K562 (cell line): ENCODE data around the gene ANKLE2. TPM values are rescaled to one million over a fixed set of nuclear protein-coding genes. Genes with fewer than 3 reads are reported as not detected.

Experiments used
- ATAC-seq: fragments of 200-7000 bp; cut with Tn5 transposase; 3 replicates; pipeline ENCODE4 v1.9.1; 2020; ENCODE audit warnings: moderate library complexity
- BruUV-seq: library from RNA; stranded (reverse); fragments of 400-500 nt; replicated peaks from 2 replicates; lab custom pipeline; 2021; lab: Mats Ljungman, UMichigan
- CTCF ChIA-PET: fragments of 300-600 bp; formaldehyde crosslinking; extraction: SDS; loops from one replicate; lab custom pipeline; 2021; ENCODE audit warnings: low intra/inter-chr PET ratio; lab: Yijun Ruan, JAX
- POLR2A ChIA-PET: fragments of 300-600, 350-650 bp; sonication (Branson Sonifier 250); formaldehyde crosslinking; extraction: SDS; loops from one replicate; lab custom pipeline; 2021; ENCODE audit warnings: antibody characterized with exemption, inconsistent platforms; lab: Yijun Ruan, JAX
- DNase-seq, 4 experiments: peaks; one replicate each; pipeline versions ENCODE4 v3.0.0 to v3.0.0-alpha.2; 2011 to 2018; ENCODE audit warnings: low spot score in 3 of 4, mixed read lengths in 3 of 4; ENCODE audit errors: extremely low read depth in 1 of 4
- FAIRE-seq: peaks from 2 replicates; lab custom pipeline; 2011; peaks lifted over from hg19 to GRCh38; lab: Jason Lieb, UNC
- H2AFZ ChIP-seq: 2 replicates; pipeline ENCODE4 v1.6.0; 2011; ENCODE audit warnings: low read depth, low read length, control low read depth, inconsistent platforms
- H3K27ac ChIP-seq: fragments of 200-600 bp; 3 replicates; pipeline ENCODE4 v1.8.0; 2011; ENCODE audit warnings: low read depth, mild to moderate bottlenecking, control low read depth, inconsistent platforms, low read length, moderate library complexity, mixed read lengths; ENCODE audit errors: extremely low read depth
- H3K27me3 ChIP-seq, 2 experiments: fragments of 300-600 bp in 1 of 2; 2 replicates in 1 of 2; 3 replicates in 1 of 2; pipeline versions ENCODE4 v1.6.0 to v1.8.0; 2011; ENCODE audit warnings: inconsistent platforms in 2 of 2, low read length in 2 of 2, mild to moderate bottlenecking in 1 of 2, mixed read lengths in 1 of 2, moderate library complexity in 1 of 2; ENCODE audit not compliant: control insufficient read depth in 2 of 2, insufficient read depth in 2 of 2
- H3K36me3 ChIP-seq: fragments of 300-600 bp; 3 replicates; pipeline ENCODE4 v1.8.0; 2011; ENCODE audit warnings: mild to moderate bottlenecking, low read length, inconsistent platforms; ENCODE audit not compliant: control insufficient read depth, insufficient read depth
- H3K4me1 ChIP-seq, 2 experiments: fragments of 200-600 bp in 1 of 2; replicated peaks in 1 of 2; 2 replicates in 1 of 2; 3 replicates in 1 of 2; pipeline versions ENCODE4 v1.5.1 to v1.8.0; 2011; ENCODE audit warnings: inconsistent platforms in 2 of 2, low read length in 2 of 2, mild to moderate bottlenecking in 1 of 2, mixed read lengths in 1 of 2, moderate library complexity in 1 of 2; ENCODE audit not compliant: control insufficient read depth in 2 of 2, insufficient read depth in 2 of 2
- H3K4me2 ChIP-seq: 2 replicates; pipeline ENCODE4 v1.6.1; 2011; ENCODE audit warnings: low read length, control low read depth, inconsistent platforms, mixed read lengths; ENCODE audit not compliant: insufficient read depth
- H3K4me3 ChIP-seq: fragments of 200-600 bp; sonication (generic), shearing (Covaris generic); 2 replicates; pipeline ENCODE4 v1.5.1; 2016; ENCODE audit warnings: control low read depth, inconsistent platforms
- H3K79me2 ChIP-seq: fragments of 200-600 bp; 3 replicates; pipeline ENCODE4 v1.8.0; 2011; ENCODE audit warnings: low read length, inconsistent platforms; ENCODE audit not compliant: control insufficient read depth, insufficient read depth
- H3K9ac ChIP-seq, 2 experiments: 2 replicates each; pipeline versions ENCODE4 v1.6.0 to v1.6.1; 2011; ENCODE audit warnings: low read depth in 2 of 2, low read length in 2 of 2, control low read depth in 1 of 2, inconsistent platforms in 1 of 2, mild to moderate bottlenecking in 1 of 2, mixed read lengths in 1 of 2; ENCODE audit not compliant: insufficient read depth in 1 of 2
- H3K9me1 ChIP-seq: one replicate; pipeline ENCODE4 v1.6.0; 2011; ENCODE audit warnings: inconsistent platforms, mild to moderate bottlenecking, low read length, moderate library complexity; ENCODE audit not compliant: control insufficient read depth, insufficient read depth
- H3K9me3 ChIP-seq: replicated peaks from 2 replicates; pipeline ENCODE4 v1.5.1; 2011; ENCODE audit warnings: low read depth, low read length, inconsistent platforms; ENCODE audit not compliant: control insufficient read depth, insufficient read depth
- H4K20me1 ChIP-seq: replicated peaks from 2 replicates; pipeline ENCODE4 v1.6.1; 2011; ENCODE audit warnings: low read length, inconsistent platforms, mixed read lengths; ENCODE audit not compliant: control insufficient read depth, insufficient read depth
- CEBPB ChIP-seq: fragments of 450-650 bp; IDR thresholded peaks from 2 replicates; pipeline ENCODE4 v1.6.1; 2016; ENCODE audit warnings: missing genetic modification characterization, missing compliant biosample characterization
- ETV1 ChIP-seq: fragments of 450-650 bp; conservative IDR thresholded peaks from 2 replicates; pipeline ENCODE4 v1.6.1; 2016; ENCODE audit warnings: missing genetic modification characterization, control low read depth, low read depth, missing compliant biosample characterization
- HBP1 ChIP-seq: fragments of 450-650 bp; formaldehyde crosslinking; IDR thresholded peaks from 2 replicates; pipeline ENCODE4 v1.4.0; 2022; ENCODE audit warnings: missing genetic modification characterization
- HDAC2 ChIP-seq: fragments of 450-650 bp; IDR thresholded peaks from 2 replicates; pipeline ENCODE4 v1.6.1; 2016; ENCODE audit warnings: mild to moderate bottlenecking
- HDAC6 ChIP-seq: IDR thresholded peaks from 2 replicates; pipeline ENCODE4 v1.6.1; 2012; ENCODE audit warnings: low read depth, mild to moderate bottlenecking, control low read depth, inconsistent platforms, low read length, moderate library complexity
- HMGN3 ChIP-seq: IDR thresholded peaks from 2 replicates; pipeline ENCODE4 v1.6.1; 2011; ENCODE audit warnings: borderline replicate concordance, low read depth, mild to moderate bottlenecking, mixed read lengths, low read length; ENCODE audit not compliant: insufficient read length; ENCODE audit errors: extremely low read depth
- HNRNPLL ChIP-seq: fragments of 200-400 bp; formaldehyde crosslinking; IDR thresholded peaks from 2 replicates; pipeline ENCODE4 v1.6.1; 2017; ENCODE audit warnings: low read length, low read depth, mild to moderate bottlenecking; ENCODE audit not compliant: poor library complexity, severe bottlenecking
- MTA3 ChIP-seq: fragments of 450-650 bp; formaldehyde crosslinking; IDR thresholded peaks from 2 replicates; pipeline ENCODE4 v1.6.1; 2017; ENCODE audit warnings: mild to moderate bottlenecking, borderline replicate concordance
- NBN ChIP-seq: fragments of 450-650 bp; IDR thresholded peaks from 2 replicates; pipeline ENCODE4 v1.6.1; 2016; ENCODE audit warnings: low read depth, mild to moderate bottlenecking
- OTX1 ChIP-seq: fragments of 450-650 bp; formaldehyde crosslinking; IDR thresholded peaks from 2 replicates; pipeline ENCODE4 v1.4.0; 2022; ENCODE audit warnings: mild to moderate bottlenecking
- POLR2A ChIP-seq: fragments of 450-650 bp; conservative IDR thresholded peaks from 2 replicates; pipeline ENCODE4 v1.6.1; 2016
- POLR2B ChIP-seq: fragments of 450-650 bp; IDR thresholded peaks from 2 replicates; pipeline ENCODE4 v1.6.1; 2018; ENCODE audit warnings: low read depth; ENCODE audit not compliant: partially characterized antibody
- PTTG1 ChIP-seq: fragments of 450-650 bp; IDR thresholded peaks from 2 replicates; pipeline ENCODE4 v1.6.1; 2016; ENCODE audit warnings: low read depth, mild to moderate bottlenecking, missing genetic modification characterization, missing compliant biosample characterization
- RBFOX2 ChIP-seq: fragments of 200-400 bp; formaldehyde crosslinking; IDR thresholded peaks from 2 replicates; pipeline ENCODE4 v1.6.1; 2017; ENCODE audit warnings: low read depth, mild to moderate bottlenecking, low read length, moderate library complexity
- RBM39 ChIP-seq: fragments of 200-400 bp; formaldehyde crosslinking; optimal IDR thresholded peaks from 2 replicates; pipeline ENCODE3; 2018; ENCODE audit warnings: low read depth, low read length
- SP1 ChIP-seq: sonication (generic); formaldehyde crosslinking; IDR thresholded peaks from 2 replicates; pipeline ENCODE4 v1.8.1; 2022; ENCODE audit warnings: mild to moderate bottlenecking, missing genetic modification reagents
- TRIM28 ChIP-seq: fragments of 450-650 bp; IDR thresholded peaks from 2 replicates; pipeline ENCODE4 v1.6.1; 2017
- ZNF511 ChIP-seq: sonication (generic); formaldehyde crosslinking; IDR thresholded peaks from 2 replicates; pipeline ENCODE4 v1.8.0; 2022; ENCODE audit warnings: mild to moderate bottlenecking, missing genetic modification reagents
- ZNF551 ChIP-seq: fragments of 250-450 bp; sonication (Bioruptor Pico); IDR thresholded peaks from 2 replicates; pipeline ENCODE4 v1.5.0; 2021; ENCODE audit warnings: mild to moderate bottlenecking, moderate library complexity
- ZNF655 ChIP-seq: fragments of 250-450 bp; sonication (Bioruptor Pico); IDR thresholded peaks from 2 replicates; pipeline ENCODE4 v1.5.0; 2021
- ZNF668 ChIP-seq: fragments of 250-450 bp; sonication (Bioruptor Pico); IDR thresholded peaks from 2 replicates; pipeline ENCODE4 v1.8.0; 2022; ENCODE audit warnings: mild to moderate bottlenecking, inconsistent platforms
- WGBS: fragments of 100-300 bp; shearing (Covaris generic); methylation state at CpG from one replicate; pipeline ENCODE4 v1.1.6; 2016; ENCODE audit warnings: low coverage, mixed read lengths; ENCODE audit not compliant: insufficient coverage; ENCODE audit errors: missing lambda C conversion rate; 5-methylcytosine and 5-hydroxymethylcytosine counted together
- in situ Hi-C: fragments of 300-500 bp; cut with MboI; formaldehyde crosslinking; loops from 4 replicates; pipeline ENCODE4 v1.15.0; 2018; ENCODE audit warnings: inconsistent platforms, mixed read lengths
- intact Hi-C: fragments of 100-400 bp; cut with micrococcal nuclease; formaldehyde crosslinking; loops from 2 replicates; pipeline ENCODE4 v1.14.2; 2022
- polyA plus RNA-seq, 8 experiments: library from polyadenylated mRNA; depleted of rRNA in 4 of 8; stranded (reverse) in 5 of 8; unstranded in 3 of 8; fragments of >200 nt; fragmentation: Nextera tagmentation in 2 of 8; fragmentation: Illumina TruSeq in 1 of 8; extraction: Ambion mirVana in 2 of 8; extraction: Trizol in 1 of 8; gene quantifications; 2 replicates each; pipeline versions ENCODE4 v1.2.1 to v1.2.3, GENCODE V29; 2011 to 2014; ENCODE audit warnings: inconsistent platforms in 1 of 8, missing spikeins in 1 of 8
- total RNA-seq, 7 experiments: library from RNA; depleted of rRNA in 6 of 7; stranded (reverse); fragments of >200 nt in 6 of 7; fragmentation: Illumina TruSeq in 2 of 7; extraction: Trizol in 2 of 7; gene quantifications; 2 replicates each; pipeline versions ENCODE4 v1.2.1 to v1.2.3, GENCODE V29; 2011 to 2021; ENCODE audit warnings: low replicate concordance in 1 of 7

The ANKLE2 gene
- total and polyA plus RNA-seq, 9 of the 15 experiments (the other 6 are each of a cell fraction or from before 2014, with no cell fraction given), result 3.2 to 57.7 (median 45.6) TPM

GRCh38 chr12:132711080-132711843, 50.4 kb downstream of the ANKLE2 start:
- intact Hi-C loops, result no loop called here
- H3K4me2 ChIP-seq, result peak overlapping the region; percentile 82
- FAIRE-seq, result no peak
- peak overlapping the region; percentile 87 for H3K27ac ChIP-seq
- ChIA-PET CTCF (no interaction called here), POLR2A (interaction anchor here (0.6 to 0.9 kb wide), 3 partner anchors 25 to 108 kb away, joined by 3 to 5 read pairs (median 3); no protein-coding TSS in a partner anchor)
- H3K9me3 ChIP-seq, result no peaks in the 10 kb centered on the region
- no peaks in the 10 kb centered on the region for H3K9me1 ChIP-seq
- peak overlapping the region; percentile 99 for H3K4me3 ChIP-seq
- peak; percentile 33 for ATAC-seq
- WGBS, result under 1% methylated on average over 24 of the region's 59 CpGs
- no TSS peak for BruUV-seq
- peaks cover 53% of the 10 kb centered on the region for H3K79me2 ChIP-seq
- H3K27me3 ChIP-seq, result no peaks in the 10 kb centered on the region
- peaks cover 39% of the 10 kb centered on the region for H3K36me3 ChIP-seq
- H2AFZ ChIP-seq, result peak overlapping the region; percentile 89
- H3K9ac ChIP-seq, result peak overlapping the region; percentile 84 to 99
- H4K20me1 ChIP-seq, result no peaks in the 10 kb centered on the region
- peaks cover 2 to 19% of the 10 kb centered on the region in 2 experiments; a peak in 4 of 5 replicates for H3K4me1 ChIP-seq
- peak in 2 of 4 experiments; percentile 37 to 44 for DNase-seq
- in situ Hi-C loops, result no loop called here
- TF ChIP-seq NBN (no peak), HBP1 (CRISPR knock-in tag) (no peak), RBM39 (no peak), TRIM28 (0 out of 2 replicates have a peak, but pooled peaks have one; percentile 46), ZNF668 (CRISPR knock-in tag) (no peak), ZNF551 (CRISPR knock-in tag) (no peak), ZNF655 (CRISPR knock-in tag) (no peak), ZNF511 (CRISPR knock-in tag) (no peak; the same call in 1 of the 2 replicates), HNRNPLL (peak; percentile 59), HMGN3 (peak; percentile 14), CEBPB (no peak), POLR2B (no peak), OTX1 (CRISPR knock-in tag) (no peak), SP1 (CRISPR knock-in tag) (no peak), POLR2A (no peak), ETV1 (tag) (no peak), HDAC2 (0 out of 2 replicates have a peak, but pooled peaks have one; percentile 26), PTTG1 (tag) (no peak), HDAC6 (no peak), MTA3 (no peak), RBFOX2 (peak; percentile 42)
